K562 (cell line): ENCODE data around the gene WDR88. TPM values are rescaled to one million over a fixed set of nuclear protein-coding genes. Genes with fewer than 3 reads are reported as not detected.

Experiments
- ATAC-seq: fragments of 200-7000 bp; cut with Tn5 transposase; 3 replicates; pipeline ENCODE4 v1.9.1; 2020; ENCODE audit warnings: moderate library complexity
- BruUV-seq: library from RNA; stranded (reverse); fragments of 400-500 nt; replicated peaks from 2 replicates; lab custom pipeline; 2021; lab: Mats Ljungman, UMichigan
- CTCF ChIA-PET: fragments of 300-600 bp; formaldehyde crosslinking; extraction: SDS; loops from one replicate; lab custom pipeline; 2021; ENCODE audit warnings: low intra/inter-chr PET ratio; lab: Yijun Ruan, JAX
- POLR2A ChIA-PET: fragments of 300-600, 350-650 bp; sonication (Branson Sonifier 250); formaldehyde crosslinking; extraction: SDS; loops from one replicate; lab custom pipeline; 2021; ENCODE audit warnings: antibody characterized with exemption, inconsistent platforms; lab: Yijun Ruan, JAX
- DNase-seq, 4 experiments: peaks; one replicate each; pipeline versions ENCODE4 v3.0.0 to v3.0.0-alpha.2; 2011 to 2018; ENCODE audit warnings: low spot score in 3 of 4, mixed read lengths in 3 of 4; ENCODE audit errors: extremely low read depth in 1 of 4
- FAIRE-seq: peaks from 2 replicates; lab custom pipeline; 2011; peaks lifted over from hg19 to GRCh38; lab: Jason Lieb, UNC
- H2AFZ ChIP-seq: 2 replicates; pipeline ENCODE4 v1.6.0; 2011; ENCODE audit warnings: low read depth, low read length, control low read depth, inconsistent platforms
- H3K27ac ChIP-seq: fragments of 200-600 bp; 3 replicates; pipeline ENCODE4 v1.8.0; 2011; ENCODE audit warnings: low read depth, mild to moderate bottlenecking, control low read depth, inconsistent platforms, low read length, moderate library complexity, mixed read lengths; ENCODE audit errors: extremely low read depth
- H3K27me3 ChIP-seq, 2 experiments: fragments of 300-600 bp in 1 of 2; 2 replicates in 1 of 2; 3 replicates in 1 of 2; pipeline versions ENCODE4 v1.6.0 to v1.8.0; 2011; ENCODE audit warnings: inconsistent platforms in 2 of 2, low read length in 2 of 2, mild to moderate bottlenecking in 1 of 2, mixed read lengths in 1 of 2, moderate library complexity in 1 of 2; ENCODE audit not compliant: control insufficient read depth in 2 of 2, insufficient read depth in 2 of 2
- H3K36me3 ChIP-seq: fragments of 300-600 bp; 3 replicates; pipeline ENCODE4 v1.8.0; 2011; ENCODE audit warnings: mild to moderate bottlenecking, low read length, inconsistent platforms; ENCODE audit not compliant: control insufficient read depth, insufficient read depth
- H3K4me1 ChIP-seq, 2 experiments: fragments of 200-600 bp in 1 of 2; replicated peaks in 1 of 2; 2 replicates in 1 of 2; 3 replicates in 1 of 2; pipeline versions ENCODE4 v1.5.1 to v1.8.0; 2011; ENCODE audit warnings: inconsistent platforms in 2 of 2, low read length in 2 of 2, mild to moderate bottlenecking in 1 of 2, mixed read lengths in 1 of 2, moderate library complexity in 1 of 2; ENCODE audit not compliant: control insufficient read depth in 2 of 2, insufficient read depth in 2 of 2
- H3K4me2 ChIP-seq: 2 replicates; pipeline ENCODE4 v1.6.1; 2011; ENCODE audit warnings: low read length, control low read depth, inconsistent platforms, mixed read lengths; ENCODE audit not compliant: insufficient read depth
- H3K4me3 ChIP-seq: fragments of 200-600 bp; sonication (generic), shearing (Covaris generic); 2 replicates; pipeline ENCODE4 v1.5.1; 2016; ENCODE audit warnings: control low read depth, inconsistent platforms
- H3K79me2 ChIP-seq: fragments of 200-600 bp; 3 replicates; pipeline ENCODE4 v1.8.0; 2011; ENCODE audit warnings: low read length, inconsistent platforms; ENCODE audit not compliant: control insufficient read depth, insufficient read depth
- H3K9ac ChIP-seq, 2 experiments: 2 replicates each; pipeline versions ENCODE4 v1.6.0 to v1.6.1; 2011; ENCODE audit warnings: low read depth in 2 of 2, low read length in 2 of 2, control low read depth in 1 of 2, inconsistent platforms in 1 of 2, mild to moderate bottlenecking in 1 of 2, mixed read lengths in 1 of 2; ENCODE audit not compliant: insufficient read depth in 1 of 2
- H3K9me1 ChIP-seq: one replicate; pipeline ENCODE4 v1.6.0; 2011; ENCODE audit warnings: inconsistent platforms, mild to moderate bottlenecking, low read length, moderate library complexity; ENCODE audit not compliant: control insufficient read depth, insufficient read depth
- H3K9me3 ChIP-seq: replicated peaks from 2 replicates; pipeline ENCODE4 v1.5.1; 2011; ENCODE audit warnings: low read depth, low read length, inconsistent platforms; ENCODE audit not compliant: control insufficient read depth, insufficient read depth
- H4K20me1 ChIP-seq: replicated peaks from 2 replicates; pipeline ENCODE4 v1.6.1; 2011; ENCODE audit warnings: low read length, inconsistent platforms, mixed read lengths; ENCODE audit not compliant: control insufficient read depth, insufficient read depth
- CCAR2 ChIP-seq: fragments of 200-400 bp; formaldehyde crosslinking; IDR thresholded peaks from 2 replicates; pipeline ENCODE4 v1.6.1; 2017; ENCODE audit warnings: mild to moderate bottlenecking, low read depth, low read length
- CREM ChIP-seq: IDR thresholded peaks from 2 replicates; pipeline ENCODE4 v1.6.1; 2014; ENCODE audit warnings: antibody characterized with exemption, low read depth
- NCOR1 ChIP-seq: fragments of 450-650 bp; IDR thresholded peaks from 2 replicates; pipeline ENCODE4 v1.6.1; 2016; ENCODE audit warnings: mild to moderate bottlenecking, moderate library complexity
- U2AF1 ChIP-seq: fragments of 200-400 bp; formaldehyde crosslinking; optimal IDR thresholded peaks from 2 replicates; pipeline ENCODE3; 2017; ENCODE audit warnings: mild to moderate bottlenecking, low read depth, low read length, moderate library complexity
- ZNF445 ChIP-seq: fragments of 250-450 bp; sonication (Bioruptor Pico); IDR thresholded peaks from 2 replicates; pipeline ENCODE4 v1.4.0; 2020; ENCODE audit warnings: low read depth, mild to moderate bottlenecking, moderate library complexity
- ZNF507 ChIP-seq: conservative IDR thresholded peaks from 2 replicates; pipeline ENCODE4 v1.6.1; 2017; ENCODE audit warnings: missing genetic modification characterization, missing compliant biosample characterization
- WGBS: fragments of 100-300 bp; shearing (Covaris generic); methylation state at CpG from one replicate; pipeline ENCODE4 v1.1.6; 2016; ENCODE audit warnings: low coverage, mixed read lengths; ENCODE audit not compliant: insufficient coverage; ENCODE audit errors: missing lambda C conversion rate; 5-methylcytosine and 5-hydroxymethylcytosine counted together
- in situ Hi-C: fragments of 300-500 bp; cut with MboI; formaldehyde crosslinking; loops from 4 replicates; pipeline ENCODE4 v1.15.0; 2018; ENCODE audit warnings: inconsistent platforms, mixed read lengths
- intact Hi-C: fragments of 100-400 bp; cut with micrococcal nuclease; formaldehyde crosslinking; loops from 2 replicates; pipeline ENCODE4 v1.14.2; 2022
- polyA plus RNA-seq, 8 experiments: library from polyadenylated mRNA; depleted of rRNA in 4 of 8; stranded (reverse) in 5 of 8; unstranded in 3 of 8; fragments of >200 nt; fragmentation: Nextera tagmentation in 2 of 8; fragmentation: Illumina TruSeq in 1 of 8; extraction: Ambion mirVana in 2 of 8; extraction: Trizol in 1 of 8; gene quantifications; 2 replicates each; pipeline versions ENCODE4 v1.2.1 to v1.2.3, GENCODE V29; 2011 to 2014; ENCODE audit warnings: inconsistent platforms in 1 of 8, missing spikeins in 1 of 8
- total RNA-seq, 7 experiments: library from RNA; depleted of rRNA in 6 of 7; stranded (reverse); fragments of >200 nt in 6 of 7; fragmentation: Illumina TruSeq in 2 of 7; extraction: Trizol in 2 of 7; gene quantifications; 2 replicates each; pipeline versions ENCODE4 v1.2.1 to v1.2.3, GENCODE V29; 2011 to 2021; ENCODE audit warnings: low replicate concordance in 1 of 7
- TF ChIP-seq, protein P1 (sequence below): fragments of 450-650 bp; formaldehyde crosslinking; IDR thresholded peaks from 2 replicates; pipeline ENCODE4 v1.4.0; 2020; ENCODE audit warnings: mild to moderate bottlenecking, mixed read lengths
- TF ChIP-seq, protein P2 (sequence below): fragments of 250-450 bp; sonication (Bioruptor Pico); IDR thresholded peaks from 2 replicates; pipeline ENCODE4 v1.8.0; 2021; ENCODE audit warnings: moderate library complexity, mild to moderate bottlenecking, inconsistent platforms

Gene WDR88
- total and polyA plus RNA-seq, 9 of the 15 experiments (the other 6 are each of a cell fraction or from before 2014, with no cell fraction given): 0.03 to 0.04 TPM; not detected in 7

DNA sequence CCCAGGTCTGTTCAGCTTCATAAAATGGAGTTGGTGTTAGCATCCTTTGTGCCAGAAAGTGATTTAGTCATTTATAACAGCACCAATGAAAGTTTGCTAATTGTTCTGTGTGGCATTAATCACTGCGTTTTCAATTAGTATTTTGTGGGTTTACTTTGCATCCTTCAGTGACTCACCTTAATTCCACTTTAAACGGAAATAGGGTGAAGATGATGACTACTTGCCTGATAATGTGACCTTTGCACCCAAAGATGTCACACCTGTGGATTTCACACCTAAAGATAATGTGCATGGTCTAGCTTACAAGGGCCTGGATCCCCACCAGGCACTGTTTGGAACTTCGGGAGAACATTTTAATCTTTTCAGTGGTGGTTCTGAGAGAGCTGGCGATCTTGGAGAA, 35.9 kb upstream of the WDR88 start:
- ChIA-PET CTCF (no interaction called here), POLR2A (no interaction called here)
- DNase-seq: peak in 1 of 4 experiments; percentile 8
- no peak overlapping the region for H3K4me3 ChIP-seq
- peaks cover 8% of the 10 kb centered on the region for H3K9me1 ChIP-seq
- no peaks in the 10 kb centered on the region for H3K9me3 ChIP-seq
- no peak for TF ChIP-seq CCAR2
- TF ChIP-seq, protein P1, sequence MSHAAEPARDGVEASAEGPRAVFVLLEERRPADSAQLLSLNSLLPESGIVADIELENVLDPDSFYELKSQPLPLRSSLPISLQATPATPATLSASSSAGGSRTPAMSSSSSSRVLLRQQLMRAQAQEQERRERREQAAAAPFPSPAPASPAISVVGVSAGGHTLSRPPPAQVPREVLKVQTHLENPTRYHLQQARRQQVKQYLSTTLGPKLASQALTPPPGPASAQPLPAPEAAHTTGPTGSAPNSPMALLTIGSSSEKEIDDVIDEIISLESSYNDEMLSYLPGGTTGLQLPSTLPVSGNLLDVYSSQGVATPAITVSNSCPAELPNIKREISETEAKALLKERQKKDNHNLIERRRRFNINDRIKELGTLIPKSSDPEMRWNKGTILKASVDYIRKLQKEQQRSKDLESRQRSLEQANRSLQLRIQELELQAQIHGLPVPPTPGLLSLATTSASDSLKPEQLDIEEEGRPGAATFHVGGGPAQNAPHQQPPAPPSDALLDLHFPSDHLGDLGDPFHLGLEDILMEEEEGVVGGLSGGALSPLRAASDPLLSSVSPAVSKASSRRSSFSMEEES: no peak
- no peak for TF ChIP-seq ZNF445 (CRISPR knock-in tag)
- no peak for TF ChIP-seq ZNF507 (tag)
- TF ChIP-seq NCOR1: no peak
- TF ChIP-seq, protein P2, sequence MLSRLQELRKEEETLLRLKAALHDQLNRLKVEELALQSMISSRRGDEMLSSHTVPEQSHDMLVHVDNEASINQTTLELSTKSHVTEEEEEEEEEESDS (CRISPR knock-in tag): no peak
- TF ChIP-seq U2AF1: no peak
- TF ChIP-seq CREM: no peak
- WGBS: 70% methylated on average over 4 of the region's 4 CpGs
- no TSS peak for BruUV-seq
- peaks cover 14 to 17% of the 10 kb centered on the region in 2 experiments; a peak in 3 of 5 replicates for H3K4me1 ChIP-seq
- H3K36me3 ChIP-seq: peaks cover 71% of the 10 kb centered on the region
- intact Hi-C loops (no loop called here), in situ Hi-C loops (no loop called here)
- H3K9ac ChIP-seq: no peak overlapping the region
- no peak overlapping the region for H2AFZ ChIP-seq
- no peak overlapping the region for H3K27ac ChIP-seq
- no peaks in the 10 kb centered on the region for H3K79me2 ChIP-seq
- no peak for FAIRE-seq
- no peaks in the 10 kb centered on the region for H3K27me3 ChIP-seq
- no peak overlapping the region for H3K4me2 ChIP-seq
- ATAC-seq: no peak
- H4K20me1 ChIP-seq: 0 out of 2 replicates have a peak, but pooled peaks cover 5% of the 10 kb centered on the region
